Subcutaneous adipose tissue (tissue), 4 donors: ENCODE results near the gene NRSN2. TPM values are rescaled to one million over a fixed set of nuclear protein-coding genes. Genes with fewer than 3 reads are reported as not detected.

Experiments used
- total RNA-seq, 4 donors: library from RNA; depleted of rRNA; stranded (reverse); fragments of >200 nt; gene quantifications; one replicate each; pipeline ENCODE4 v1.1.0, GENCODE V29; 2016
- TF ChIP-seq, protein P1 (sequence below): fragments of 450-650 bp; IDR thresholded peaks from one replicate; pipeline ENCODE4 v1.5.1; 2016; ENCODE audit warnings: low read depth, mild to moderate bottlenecking, control low read depth, antibody characterized with exemption, moderate library complexity

Gene NRSN2
- total RNA-seq, 4 donors from 2014 or later, result 5.2 to 9.4 (median 7.6) TPM

DNA sequence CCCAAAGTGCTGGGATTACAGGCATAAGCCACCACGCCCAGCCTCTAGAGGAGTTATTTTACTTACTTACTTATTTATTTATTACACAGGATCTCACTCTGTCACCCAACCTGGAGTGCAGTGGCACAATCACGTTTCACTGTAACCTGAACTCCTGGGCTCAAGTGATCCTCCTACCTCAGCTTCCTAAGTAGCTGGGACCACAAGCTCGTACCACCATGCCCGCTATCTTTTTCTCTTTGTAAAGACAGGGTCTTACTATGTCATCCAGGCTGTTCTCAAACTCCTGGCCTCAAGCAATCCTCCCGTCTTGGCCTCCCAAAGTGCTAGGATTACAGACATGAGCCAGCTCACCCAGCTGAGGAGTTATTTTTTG lies 32.0 kb downstream of the NRSN2 start:
- TF ChIP-seq, protein P1, sequence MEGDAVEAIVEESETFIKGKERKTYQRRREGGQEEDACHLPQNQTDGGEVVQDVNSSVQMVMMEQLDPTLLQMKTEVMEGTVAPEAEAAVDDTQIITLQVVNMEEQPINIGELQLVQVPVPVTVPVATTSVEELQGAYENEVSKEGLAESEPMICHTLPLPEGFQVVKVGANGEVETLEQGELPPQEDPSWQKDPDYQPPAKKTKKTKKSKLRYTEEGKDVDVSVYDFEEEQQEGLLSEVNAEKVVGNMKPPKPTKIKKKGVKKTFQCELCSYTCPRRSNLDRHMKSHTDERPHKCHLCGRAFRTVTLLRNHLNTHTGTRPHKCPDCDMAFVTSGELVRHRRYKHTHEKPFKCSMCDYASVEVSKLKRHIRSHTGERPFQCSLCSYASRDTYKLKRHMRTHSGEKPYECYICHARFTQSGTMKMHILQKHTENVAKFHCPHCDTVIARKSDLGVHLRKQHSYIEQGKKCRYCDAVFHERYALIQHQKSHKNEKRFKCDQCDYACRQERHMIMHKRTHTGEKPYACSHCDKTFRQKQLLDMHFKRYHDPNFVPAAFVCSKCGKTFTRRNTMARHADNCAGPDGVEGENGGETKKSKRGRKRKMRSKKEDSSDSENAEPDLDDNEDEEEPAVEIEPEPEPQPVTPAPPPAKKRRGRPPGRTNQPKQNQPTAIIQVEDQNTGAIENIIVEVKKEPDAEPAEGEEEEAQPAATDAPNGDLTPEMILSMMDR, result no peak

DNA sequence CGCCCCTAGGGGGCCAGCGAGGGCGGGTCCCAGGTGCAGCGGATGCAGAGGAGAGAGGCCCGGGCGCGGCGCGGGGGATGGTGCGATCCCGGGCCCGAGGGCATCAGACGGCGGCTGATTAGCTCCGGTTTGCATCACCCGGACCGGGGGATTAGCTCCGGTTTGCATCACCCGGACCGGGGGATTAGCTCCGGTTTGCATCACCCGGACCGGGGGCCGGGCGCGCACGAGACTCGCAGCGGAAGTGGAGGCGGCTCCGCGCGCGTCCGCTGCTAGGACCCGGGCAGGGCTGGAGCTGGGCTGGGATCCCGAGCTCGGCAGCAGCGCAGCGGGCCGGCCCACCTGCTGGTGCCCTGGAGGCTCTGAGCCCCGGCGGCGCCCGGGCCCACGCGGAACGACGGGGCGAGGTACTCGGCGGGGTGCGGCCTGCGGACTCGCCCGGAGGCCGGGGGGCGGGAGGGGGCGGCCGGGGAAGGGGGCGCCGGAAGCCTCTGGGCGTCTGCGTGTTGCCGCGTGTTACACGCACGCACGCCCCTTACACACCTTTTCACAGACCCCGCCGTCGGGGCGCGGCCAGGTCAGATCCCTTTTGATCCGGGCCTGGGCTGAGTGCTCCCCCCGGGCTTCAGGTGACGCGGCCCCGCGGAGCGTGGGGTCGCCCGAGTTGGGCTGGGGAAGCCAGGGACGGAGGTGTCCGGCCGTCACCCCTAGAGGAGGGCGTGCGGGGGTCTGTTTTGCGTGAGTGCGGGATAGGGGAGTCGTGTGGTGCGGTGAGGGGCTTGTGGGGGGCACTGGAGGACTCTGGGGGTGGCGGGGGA lies 34.1 kb downstream of the NRSN2 start:
- TF ChIP-seq, protein P1, result no peak

DNA sequence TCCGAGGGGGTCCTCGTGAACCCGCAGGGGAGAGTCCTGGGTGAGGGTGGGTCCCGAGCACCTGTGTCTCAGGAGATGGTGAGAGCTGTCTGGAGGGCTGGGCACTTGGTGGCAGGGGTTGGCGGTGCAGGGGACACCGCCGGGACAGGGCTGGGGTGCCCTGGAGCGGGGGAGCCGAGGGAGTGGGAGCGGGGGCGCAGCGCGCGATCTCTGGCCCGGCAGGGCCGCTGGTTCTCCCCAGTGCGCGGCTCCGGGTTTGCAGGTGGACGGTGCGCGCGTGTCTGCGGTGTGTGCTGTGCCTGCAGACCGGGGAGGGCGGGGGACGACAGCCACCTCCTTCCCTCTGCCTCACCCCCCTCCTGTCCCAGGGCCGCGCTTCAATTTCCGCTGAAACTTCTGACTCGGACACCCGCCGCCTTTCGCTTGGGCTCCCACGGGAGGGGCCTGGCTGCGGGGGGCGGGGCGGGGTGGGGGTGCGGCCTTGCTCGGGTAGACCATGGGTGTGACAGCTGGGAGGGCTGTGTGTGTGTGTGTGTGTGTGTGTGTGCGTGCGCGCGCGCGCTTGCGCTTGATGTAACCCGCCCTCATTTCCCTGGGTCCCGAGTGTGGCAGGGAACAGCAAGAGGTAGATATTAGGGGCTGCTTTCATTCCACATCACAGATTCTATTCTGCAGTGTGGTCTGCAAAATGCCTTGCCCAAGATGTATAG lies 34.8 kb downstream of the NRSN2 start:
- TF ChIP-seq, protein P1, result no peak

DNA sequence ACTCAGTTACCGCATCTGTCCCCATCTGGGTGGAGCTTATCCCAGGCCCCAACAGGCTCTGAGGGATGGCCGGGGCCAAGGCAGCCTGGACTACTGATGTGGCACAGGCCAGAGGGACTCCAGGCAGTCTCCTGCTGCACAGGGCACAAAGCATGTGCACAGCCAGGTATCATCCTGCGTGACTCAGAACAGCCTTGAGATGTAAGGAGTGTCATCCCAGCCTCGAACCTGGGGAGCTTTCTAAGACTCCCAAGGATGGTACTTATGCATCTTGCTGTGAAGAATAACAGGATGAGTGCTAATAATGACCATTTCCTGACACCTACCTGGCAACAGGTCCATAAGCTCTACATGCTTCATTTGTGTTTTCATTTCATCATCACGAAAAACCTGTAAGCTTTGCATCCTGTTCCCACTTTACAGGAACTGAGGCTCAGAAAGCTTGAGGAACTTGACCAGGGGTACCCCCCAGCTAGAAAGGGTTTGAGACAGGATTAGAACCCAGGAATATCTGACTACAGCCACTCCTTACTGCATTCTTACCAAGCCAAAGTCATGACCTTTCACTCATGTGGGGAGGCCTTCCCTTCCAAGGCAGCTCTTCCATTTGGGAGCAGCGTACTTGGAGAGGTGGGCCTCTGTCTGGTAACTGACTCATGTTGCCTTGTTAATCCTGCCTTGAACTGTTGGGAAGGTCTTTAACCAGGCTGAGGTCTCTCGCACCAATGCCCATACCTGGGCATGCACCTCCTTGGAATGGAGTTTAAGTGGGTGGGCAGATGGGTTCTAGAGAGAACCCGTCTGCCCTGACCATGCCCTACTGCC lies 35.6 kb downstream of the NRSN2 start:
- TF ChIP-seq, protein P1, result no peak

DNA sequence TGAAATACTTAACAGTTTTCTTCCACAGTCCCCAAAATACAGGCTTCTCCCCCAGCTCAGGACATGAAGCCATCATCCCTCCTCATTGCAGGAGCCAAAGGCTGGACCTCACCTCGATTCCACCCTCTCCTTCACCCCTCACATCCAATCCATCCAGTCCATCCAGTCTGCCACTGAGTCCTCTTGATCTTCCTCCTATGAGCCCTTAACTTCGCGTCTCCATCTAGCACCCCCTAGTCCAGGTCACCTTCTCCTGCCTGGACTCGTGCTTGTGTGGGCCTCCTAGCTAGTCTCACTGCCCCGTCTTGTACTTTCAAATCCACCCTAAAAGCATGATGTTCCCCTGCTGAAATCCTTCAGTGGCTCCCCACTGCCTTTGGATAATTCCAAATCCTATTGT lies 37.0 kb downstream of the NRSN2 start:
- TF ChIP-seq, protein P1, result no peak

DNA sequence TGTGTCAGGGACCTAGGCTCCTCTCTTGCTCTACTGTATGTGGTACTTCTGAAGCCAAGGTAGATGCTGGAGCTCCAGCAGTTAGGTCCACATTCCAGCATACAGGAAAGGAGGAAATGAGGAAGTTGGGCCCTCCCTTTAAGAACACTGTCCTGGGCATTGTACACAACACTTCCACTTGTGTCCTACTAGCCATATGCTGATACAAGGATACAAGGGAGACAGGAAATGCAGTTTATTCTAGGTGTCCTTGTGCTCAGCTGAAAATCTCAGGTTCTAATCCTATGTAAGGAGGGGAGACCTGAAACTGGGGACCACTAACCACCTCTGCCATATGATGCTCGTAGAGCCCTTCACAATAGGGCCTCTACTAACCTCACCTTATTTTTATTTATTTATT lies 37.8 kb downstream of the NRSN2 start:
- TF ChIP-seq, protein P1, result no peak

DNA sequence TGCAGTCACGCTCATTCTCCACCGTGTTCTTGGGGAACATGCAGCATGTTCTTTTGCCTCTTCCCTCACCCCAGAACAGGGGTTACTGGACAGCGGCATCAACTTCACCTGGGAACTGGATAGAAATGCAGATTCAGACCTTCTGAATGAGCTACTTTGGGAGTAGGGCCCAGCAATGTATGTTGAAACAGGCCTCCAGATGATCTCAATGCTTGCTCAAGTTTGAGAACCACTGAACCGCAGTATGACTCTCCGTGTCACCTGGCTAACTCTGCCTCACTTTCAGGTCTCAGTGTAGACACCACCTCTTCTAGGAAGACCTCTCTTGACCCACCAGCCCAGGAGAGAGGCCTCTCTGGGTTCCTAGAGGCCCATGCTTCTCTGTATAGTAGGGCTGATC lies 38.5 kb downstream of the NRSN2 start:
- TF ChIP-seq, protein P1, result no peak
